PC-3 (cell line): Measurements from ENCODE around the gene TNPO1.

Source experiments
- CTCF ChIP-seq: fragments of 300-600 bp; sonication (generic); conservative IDR thresholded peaks from 2 replicates; pipeline ENCODE4 v1.5.1; 2017; ENCODE audit warnings: antibody characterized with exemption, low read depth, mild to moderate bottlenecking, low read length
- EZH2 ChIP-seq: fragments of 300-600 bp; sonication (generic); IDR thresholded peaks from one replicate; pipeline ENCODE4 v1.6.1; 2017; ENCODE audit warnings: antibody characterized with exemption, mild to moderate bottlenecking, low read length; ENCODE audit not compliant: unreplicated experiment
- EZH2phosphoT487 ChIP-seq: fragments of 300-600 bp; sonication (generic); IDR thresholded peaks from 2 replicates; pipeline ENCODE4 v1.6.1; 2018; ENCODE audit warnings: mild to moderate bottlenecking, antibody characterized with exemption, low read length, borderline replicate concordance

DNA sequence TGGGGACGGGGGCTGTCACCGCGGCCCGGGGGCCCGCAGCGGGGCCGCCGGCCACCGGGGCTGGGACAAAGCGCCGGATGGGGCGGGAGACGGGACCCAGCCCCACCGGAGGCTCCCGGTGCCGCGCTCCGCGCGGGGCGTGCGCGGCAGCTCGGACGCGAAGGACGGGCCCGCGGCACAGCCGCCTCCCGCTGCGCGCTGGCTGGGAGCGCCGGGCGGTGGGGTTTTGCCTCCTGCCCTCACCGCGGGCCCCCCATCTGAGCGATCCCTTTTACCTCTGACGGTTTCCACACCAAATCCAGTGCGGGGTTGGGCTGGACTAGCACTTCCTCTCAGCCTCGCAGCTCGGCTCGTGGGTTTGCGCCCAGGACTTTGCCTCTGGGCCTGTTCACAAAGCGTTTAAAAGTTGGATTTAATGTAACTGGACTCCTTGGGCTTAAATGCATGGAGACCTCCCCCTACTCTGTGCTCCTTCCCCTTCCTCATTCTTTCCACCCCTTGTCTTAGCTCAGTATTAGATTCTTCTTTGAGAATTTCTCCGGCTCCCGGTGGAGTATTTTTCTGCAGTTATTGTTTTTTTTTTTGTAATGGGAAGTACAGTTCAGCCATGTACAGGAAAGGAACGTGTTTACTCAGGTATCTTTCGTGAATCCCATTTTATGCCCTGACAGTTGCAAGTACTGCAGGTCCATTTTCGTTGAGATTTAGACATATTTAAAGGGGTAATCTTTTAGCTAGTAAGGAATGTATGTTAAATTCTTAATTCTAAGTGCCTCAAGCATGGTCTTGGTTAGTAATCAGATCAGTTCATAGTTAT is 140.1 kb downstream of the TNPO1 start:
- TF ChIP-seq CTCF: no peak
- TF ChIP-seq EZH2: no peak
- TF ChIP-seq EZH2phosphoT487: no peak
